ENCODE data around the gene CDCA7L. TPM values are rescaled to one million over a fixed set of nuclear protein-coding genes. Genes with fewer than 3 reads are reported as not detected.

The CDCA7L gene, protein sequence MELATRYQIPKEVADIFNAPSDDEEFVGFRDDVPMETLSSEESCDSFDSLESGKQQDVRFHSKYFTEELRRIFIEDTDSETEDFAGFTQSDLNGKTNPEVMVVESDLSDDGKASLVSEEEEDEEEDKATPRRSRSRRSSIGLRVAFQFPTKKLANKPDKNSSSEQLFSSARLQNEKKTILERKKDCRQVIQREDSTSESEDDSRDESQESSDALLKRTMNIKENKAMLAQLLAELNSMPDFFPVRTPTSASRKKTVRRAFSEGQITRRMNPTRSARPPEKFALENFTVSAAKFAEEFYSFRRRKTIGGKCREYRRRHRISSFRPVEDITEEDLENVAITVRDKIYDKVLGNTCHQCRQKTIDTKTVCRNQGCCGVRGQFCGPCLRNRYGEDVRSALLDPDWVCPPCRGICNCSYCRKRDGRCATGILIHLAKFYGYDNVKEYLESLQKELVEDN
- 10 to 100 TPM; 66.4 to 67.9 TPM for total RNA-seq

DNA sequence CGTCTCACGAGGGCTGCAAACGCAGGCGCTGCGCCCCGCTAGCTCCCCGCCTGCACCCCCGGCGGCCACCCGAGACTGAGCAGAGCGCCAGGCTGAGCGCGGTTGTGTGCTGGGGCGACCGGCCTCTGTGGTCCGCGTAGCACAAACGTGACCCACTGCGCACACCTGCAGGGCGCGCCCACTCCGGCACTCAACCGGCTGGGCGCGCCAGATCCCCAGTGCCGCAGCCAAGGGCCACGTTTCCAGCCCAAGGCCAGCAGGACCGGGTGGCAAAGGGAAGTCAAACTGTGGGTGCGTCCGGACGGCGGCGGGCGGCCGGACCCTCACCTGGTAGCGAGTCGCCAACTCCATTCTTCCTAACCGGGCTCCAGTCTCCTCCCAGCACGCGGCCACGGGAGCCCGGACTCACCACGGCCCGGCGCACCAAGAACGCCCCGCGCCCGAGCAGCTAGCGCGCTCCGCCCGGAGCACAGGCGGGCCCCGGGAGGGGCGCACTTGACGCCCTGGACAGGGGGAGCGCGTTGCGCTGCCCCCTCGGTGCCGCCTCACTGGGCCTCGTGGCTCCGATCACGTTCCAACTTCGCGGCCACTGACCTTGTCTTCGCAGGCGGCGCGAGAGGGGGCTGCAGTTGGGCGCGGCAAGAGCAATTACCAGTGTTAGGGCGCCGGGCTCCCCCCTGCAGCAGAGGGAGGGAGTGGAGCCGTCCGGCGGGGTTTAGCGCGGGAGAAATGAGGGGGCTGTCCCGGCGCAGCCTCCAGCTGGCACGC, at the start of gene CDCA7L:
TSS of gene CDCA7L (minus strand) at position 446 of the 768 bp plus-strand sequence. CDS start at position 351, 95 bp downstream.
- Mint-ChIP-seq H3K9me3 (ENCODE audit: insufficient read depth) (no peaks in the 10 kb centered on the region), H3K4me1 (ENCODE audit: low read depth) (peaks cover 68% of the 10 kb centered on the region), H3K4me3 (peak within 1 kb of the TSS; percentile 92), H3K27ac (peak within 1 kb of the TSS; percentile 93), H3K27me3 (ENCODE audit: low read depth) (peaks cover 7% of the 10 kb centered on the region), H3K36me3 (ENCODE audit: low read depth) (peaks cover 23% of the 10 kb centered on the region)
- POLR2A ChIA-PET: interaction anchor here (0.6 to 1.5 kb wide), 9 partner anchors 9 to 518 kb away, joined by 3 to 7 read pairs (median 5); partner anchors contain the start of gene SP4
- peak; percentile 77 for DNase-seq
- ATAC-seq: peak; percentile 89
- CTCF ChIA-PET: interaction anchor here (1.1 to 2.3 kb wide), 6 partner anchors 20 to 518 kb away, joined by 3 to 6 read pairs (median 3); partner anchors contain the start of gene SP4

DNA sequence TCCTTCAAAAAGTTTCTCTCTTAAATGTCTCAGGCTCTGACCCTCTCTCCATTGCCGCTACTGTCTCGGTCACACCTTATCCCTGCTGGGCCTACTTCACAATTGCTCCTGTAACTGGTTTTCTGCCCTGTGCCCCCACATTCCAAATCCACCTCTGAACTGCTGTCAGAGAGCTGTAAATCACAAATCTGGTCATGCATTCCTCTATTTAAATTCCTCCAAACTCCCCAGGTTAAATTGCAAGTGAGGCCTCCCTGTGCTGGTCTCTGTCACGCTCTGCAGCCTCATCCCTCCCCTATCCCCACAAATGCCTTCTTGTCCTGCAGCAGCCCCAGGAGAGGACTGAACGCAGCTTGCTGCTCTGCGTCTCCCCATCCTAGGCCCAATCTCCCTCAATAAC, 40.4 kb upstream of the CDCA7L start:
- POLR2A ChIA-PET: no interaction called here
- no peak for DNase-seq
- Mint-ChIP-seq H3K4me1 (ENCODE audit: low read depth) (no peaks in the 10 kb centered on the region), H3K27ac (no peak overlapping the region), H3K9me3 (ENCODE audit: insufficient read depth) (no peaks in the 10 kb centered on the region), H3K27me3 (ENCODE audit: low read depth) (peaks cover 2% of the 10 kb centered on the region), H3K36me3 (ENCODE audit: low read depth) (no peaks in the 10 kb centered on the region), H3K4me3 (no peak overlapping the region)
- CTCF ChIA-PET: no interaction called here
- no peak for ATAC-seq

DNA sequence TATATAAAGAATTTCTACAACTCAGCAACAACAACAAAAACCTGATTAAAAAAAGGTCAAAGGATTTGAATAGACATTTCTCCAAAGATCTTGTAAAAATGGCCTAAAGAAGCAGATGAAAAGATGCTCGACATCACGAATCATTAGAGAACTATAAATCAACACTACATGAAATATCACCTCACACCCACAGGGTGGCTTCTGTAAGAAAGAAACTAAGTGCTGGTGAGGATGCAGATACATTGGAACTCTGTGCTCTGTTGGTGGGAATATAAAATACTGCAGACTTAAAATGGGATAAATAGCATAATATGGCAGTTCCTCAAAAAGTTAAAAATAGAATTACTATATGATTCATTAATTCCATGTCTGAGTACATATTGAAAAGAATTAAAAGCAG, 38.3 kb upstream of the CDCA7L start:
- DNase-seq (no peak), ATAC-seq (no peak)
- Mint-ChIP-seq H3K27me3 (ENCODE audit: low read depth) (no peaks in the 10 kb centered on the region), H3K4me1 (ENCODE audit: low read depth) (no peaks in the 10 kb centered on the region), H3K36me3 (ENCODE audit: low read depth) (no peaks in the 10 kb centered on the region), H3K27ac (no peak overlapping the region), H3K9me3 (ENCODE audit: insufficient read depth) (no peaks in the 10 kb centered on the region), H3K4me3 (no peak overlapping the region)
- POLR2A ChIA-PET: no interaction called here
- CTCF ChIA-PET: no interaction called here

DNA sequence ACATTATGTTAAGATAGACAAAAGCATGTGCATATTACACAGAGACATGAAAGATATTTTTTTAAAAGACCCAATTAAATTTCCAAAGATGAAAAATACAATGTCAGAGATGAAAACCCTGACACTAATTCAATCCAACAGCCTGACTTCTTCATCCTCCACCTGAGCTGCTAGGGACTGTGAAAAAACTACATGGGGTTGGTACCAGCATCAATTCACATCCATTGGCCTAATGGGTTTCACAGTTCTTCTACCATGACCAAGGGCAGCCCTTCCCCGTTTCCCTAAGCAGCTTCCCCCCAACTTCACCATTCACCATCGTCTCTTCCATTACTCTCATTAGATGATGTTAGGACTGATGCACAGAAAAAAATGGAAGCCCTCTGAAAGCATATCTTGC, 37.4 kb upstream of the CDCA7L start:
- no peak overlapping the region for H3K4me3 Mint-ChIP-seq
- no peaks in the 10 kb centered on the region for H3K27me3 Mint-ChIP-seq (ENCODE audit: low read depth)
- no peaks in the 10 kb centered on the region for H3K9me3 Mint-ChIP-seq (ENCODE audit: insufficient read depth)
- H3K27ac Mint-ChIP-seq: no peak overlapping the region
- H3K36me3 Mint-ChIP-seq (ENCODE audit: low read depth): no peaks in the 10 kb centered on the region
- ATAC-seq (no peak), DNase-seq (no peak)
- no peaks in the 10 kb centered on the region for H3K4me1 Mint-ChIP-seq (ENCODE audit: low read depth)
- ChIA-PET CTCF (no interaction called here), POLR2A (no interaction called here)

DNA sequence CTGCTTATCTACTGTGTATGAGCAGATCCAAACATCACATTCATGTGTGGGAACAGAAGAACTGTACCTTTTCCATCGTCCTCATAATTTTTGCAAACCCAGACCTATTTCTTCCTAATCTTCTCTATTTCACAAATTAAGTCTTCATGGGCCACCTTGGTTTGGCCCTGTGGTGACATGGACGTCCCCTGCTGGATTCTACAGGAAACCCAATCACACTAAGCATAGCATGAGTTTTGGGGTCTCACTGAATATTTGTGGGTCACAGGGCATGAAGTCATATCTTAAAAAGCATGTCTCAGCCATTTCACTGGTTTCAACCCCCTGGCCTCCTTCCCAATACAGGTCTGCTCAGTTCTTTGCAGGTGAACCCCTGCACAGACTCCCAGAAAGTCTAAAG, 35.8 kb upstream of the CDCA7L start:
- Mint-ChIP-seq H3K27ac (no peak overlapping the region), H3K4me3 (no peak overlapping the region), H3K27me3 (ENCODE audit: low read depth) (no peaks in the 10 kb centered on the region), H3K4me1 (ENCODE audit: low read depth) (no peaks in the 10 kb centered on the region), H3K36me3 (ENCODE audit: low read depth) (no peaks in the 10 kb centered on the region), H3K9me3 (ENCODE audit: insufficient read depth) (no peaks in the 10 kb centered on the region)
- ChIA-PET CTCF (no interaction called here), POLR2A (no interaction called here)
- DNase-seq (no peak), ATAC-seq (no peak)

DNA sequence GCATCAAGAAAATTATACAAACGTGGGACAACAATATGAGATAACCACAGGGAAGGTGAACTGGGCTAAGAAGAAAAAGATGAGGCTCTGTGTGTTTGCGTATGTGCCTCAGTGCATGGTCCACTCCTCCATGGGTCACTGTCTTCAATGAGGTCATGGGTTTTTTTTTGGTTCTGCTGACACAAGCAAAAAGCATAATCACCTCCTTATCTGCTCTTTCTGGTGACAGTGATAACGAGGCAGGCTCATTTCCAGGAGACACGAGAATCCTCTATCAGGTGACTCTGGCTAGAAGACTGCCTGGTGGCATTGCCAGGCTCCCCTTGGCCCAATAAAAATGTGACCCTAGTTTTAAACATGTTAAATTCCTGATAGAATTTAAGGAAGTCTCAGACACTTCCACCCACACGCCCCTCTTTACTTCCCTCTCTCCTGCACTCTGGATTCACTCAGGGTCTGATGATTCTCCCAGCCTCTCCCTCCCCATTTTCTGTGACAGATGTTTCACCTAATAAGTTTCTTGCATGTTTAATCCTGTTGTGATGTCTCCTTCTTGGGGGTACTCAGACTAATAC, 35.3 kb upstream of the CDCA7L start:
- Mint-ChIP-seq H3K27ac (no peak overlapping the region), H3K4me1 (ENCODE audit: low read depth) (no peaks in the 10 kb centered on the region), H3K36me3 (ENCODE audit: low read depth) (no peaks in the 10 kb centered on the region), H3K4me3 (no peak overlapping the region), H3K9me3 (ENCODE audit: insufficient read depth) (no peaks in the 10 kb centered on the region), H3K27me3 (ENCODE audit: low read depth) (no peaks in the 10 kb centered on the region)
- ChIA-PET CTCF (no interaction called here), POLR2A (no interaction called here)
- no peak for ATAC-seq
- DNase-seq: no peak

DNA sequence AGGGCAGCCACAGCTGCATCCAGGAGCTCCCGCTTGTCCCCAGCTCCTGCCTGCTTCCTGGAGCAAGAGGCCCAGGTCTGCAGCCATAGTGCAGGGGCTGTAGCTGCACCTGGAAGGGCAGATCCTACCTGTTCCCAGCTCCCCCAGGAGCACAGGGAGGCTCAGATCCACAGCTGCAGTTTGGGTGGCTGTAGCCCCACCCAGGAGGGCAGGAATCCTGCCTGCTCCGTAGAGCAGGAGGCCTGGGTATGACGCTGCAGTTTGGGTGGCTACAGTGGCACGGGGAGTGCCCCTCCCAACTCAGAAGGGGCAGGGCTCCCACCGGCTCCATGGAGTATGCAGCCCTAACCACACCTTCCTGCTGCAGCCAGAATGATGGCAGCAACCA, 26.7 kb upstream of the CDCA7L start:
- DNase-seq (no peak), ATAC-seq (no peak)
- H3K4me1 Mint-ChIP-seq (ENCODE audit: low read depth): peaks cover 7% of the 10 kb centered on the region
- H3K4me3 Mint-ChIP-seq: no peak overlapping the region
- no peaks in the 10 kb centered on the region for H3K36me3 Mint-ChIP-seq (ENCODE audit: low read depth)
- peaks cover 7% of the 10 kb centered on the region for H3K27me3 Mint-ChIP-seq (ENCODE audit: low read depth)
- H3K27ac Mint-ChIP-seq: no peak overlapping the region
- ChIA-PET CTCF (no interaction called here), POLR2A (no interaction called here)
- no peaks in the 10 kb centered on the region for H3K9me3 Mint-ChIP-seq (ENCODE audit: insufficient read depth)

DNA sequence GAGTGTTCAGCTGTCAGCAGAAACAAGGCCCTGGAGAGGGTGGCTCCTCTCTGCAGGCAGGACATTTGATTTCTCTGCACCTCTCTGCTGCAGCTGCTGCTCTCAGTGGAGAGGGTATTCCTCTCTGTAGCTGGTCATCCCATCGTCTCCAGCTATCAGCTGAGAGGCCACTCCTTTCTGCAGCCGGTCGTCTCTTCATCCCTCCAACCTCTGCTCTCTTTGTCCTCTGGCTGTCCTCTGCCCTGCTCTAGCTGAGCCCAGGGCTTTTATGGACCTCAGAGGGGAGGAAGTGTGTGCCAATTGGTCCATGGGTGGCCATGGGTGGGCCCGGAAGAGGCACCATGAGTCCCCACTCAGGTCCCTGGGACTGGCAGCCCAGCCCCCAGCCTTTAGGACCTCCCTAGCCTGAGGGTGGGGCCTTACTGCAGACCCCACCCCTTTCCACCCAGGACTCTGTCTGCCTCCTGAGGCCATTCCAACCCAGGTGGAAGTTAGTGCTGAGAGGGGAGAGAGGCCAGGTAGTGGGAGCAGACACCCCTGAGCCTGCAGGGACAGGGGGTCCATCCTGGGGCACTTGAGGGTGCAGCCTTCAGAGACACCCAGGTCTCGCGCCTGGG, 26.2 kb upstream of the CDCA7L start:
- H3K36me3 Mint-ChIP-seq (ENCODE audit: low read depth): no peaks in the 10 kb centered on the region
- DNase-seq (no peak), ATAC-seq (no peak)
- H3K4me3 Mint-ChIP-seq: no peak overlapping the region
- H3K27ac Mint-ChIP-seq: no peak overlapping the region
- H3K4me1 Mint-ChIP-seq (ENCODE audit: low read depth): peaks cover 10% of the 10 kb centered on the region
- CTCF ChIA-PET: no interaction called here
- POLR2A ChIA-PET: no interaction called here
- peaks cover 7% of the 10 kb centered on the region for H3K27me3 Mint-ChIP-seq (ENCODE audit: low read depth)
- H3K9me3 Mint-ChIP-seq (ENCODE audit: insufficient read depth): no peaks in the 10 kb centered on the region

DNA sequence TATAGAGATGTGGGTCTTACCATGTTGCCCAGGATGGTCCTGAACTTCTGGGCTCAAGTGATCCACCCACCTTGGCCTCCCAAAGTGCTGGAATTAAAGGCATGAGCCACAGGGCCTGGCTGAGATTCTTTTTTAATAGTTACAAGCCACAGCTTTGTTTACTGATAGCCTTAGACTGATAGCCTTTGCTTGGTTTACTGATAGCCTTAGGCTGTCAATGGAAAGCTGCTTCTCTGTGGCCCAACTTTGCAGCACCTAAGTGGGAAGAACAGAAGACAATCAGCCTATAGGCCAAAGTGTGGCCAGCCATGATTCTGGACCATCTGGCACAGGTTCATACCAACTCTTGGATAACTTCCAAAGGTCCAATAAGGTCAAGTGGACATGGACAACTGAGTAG, 24.1 kb upstream of the CDCA7L start:
- Mint-ChIP-seq H3K4me3 (no peak overlapping the region), H3K27me3 (ENCODE audit: low read depth) (peaks cover 7% of the 10 kb centered on the region), H3K9me3 (ENCODE audit: insufficient read depth) (no peaks in the 10 kb centered on the region), H3K27ac (no peak overlapping the region), H3K4me1 (ENCODE audit: low read depth) (peaks cover 10% of the 10 kb centered on the region), H3K36me3 (ENCODE audit: low read depth) (no peaks in the 10 kb centered on the region)
- ChIA-PET CTCF (no interaction called here), POLR2A (no interaction called here)
- ATAC-seq (no peak), DNase-seq (no peak)

DNA sequence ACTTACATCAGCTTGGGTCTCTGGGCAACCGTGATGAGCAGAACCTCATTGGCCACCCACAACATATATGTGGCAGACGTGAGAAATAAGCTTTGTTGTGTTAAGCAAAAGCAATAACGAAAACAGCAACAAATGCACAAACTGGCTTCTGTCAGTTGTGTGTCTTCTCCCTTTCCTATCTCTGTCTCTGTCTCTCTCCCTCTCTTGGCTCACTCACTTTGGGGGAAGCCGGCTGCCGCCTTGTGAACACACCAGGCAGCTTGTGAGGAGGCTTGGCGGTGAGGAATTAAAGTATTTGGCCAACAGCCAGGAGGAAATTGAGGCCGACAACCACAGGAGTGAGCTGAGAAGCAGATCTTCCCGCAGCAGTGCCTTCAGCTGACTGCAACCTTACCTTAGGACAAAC, 21.9 kb upstream of the CDCA7L start:
- POLR2A ChIA-PET: interaction anchor here (1.5 kb wide), 1 partner anchor 22 kb away, joined by 5 read pairs; the partner anchor contains the start of gene CDCA7L
- DNase-seq: peak; percentile 49
- Mint-ChIP-seq H3K27ac (no peak overlapping the region), H3K36me3 (ENCODE audit: low read depth) (no peaks in the 10 kb centered on the region), H3K9me3 (ENCODE audit: insufficient read depth) (no peaks in the 10 kb centered on the region), H3K27me3 (ENCODE audit: low read depth) (peaks cover 1% of the 10 kb centered on the region), H3K4me3 (no peak overlapping the region), H3K4me1 (ENCODE audit: low read depth) (peaks cover 10% of the 10 kb centered on the region)
- CTCF ChIA-PET: interaction anchor here (0.6 to 1.4 kb wide), 2 partner anchors 25 to 110 kb away, joined by 3 read pairs; no protein-coding TSS in a partner anchor
- peak; percentile 61 for ATAC-seq

DNA sequence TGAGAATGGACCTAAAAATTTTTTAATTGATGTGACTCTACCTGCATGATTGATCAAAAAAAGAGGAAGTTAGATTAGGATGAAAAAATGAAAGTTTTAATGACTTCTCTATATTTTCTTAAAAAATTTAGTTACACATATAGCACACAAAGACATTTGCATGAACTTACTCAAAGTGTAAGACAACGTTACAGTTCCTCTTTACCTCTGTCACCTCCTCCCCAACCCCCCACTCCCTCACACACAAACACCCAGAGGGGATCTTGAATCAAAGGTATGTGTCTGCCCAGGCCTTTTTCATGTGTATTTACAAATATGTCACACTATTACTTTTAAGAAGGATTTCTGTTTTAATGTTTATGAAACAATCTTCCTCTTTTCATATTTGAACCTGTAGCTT, 20.6 kb upstream of the CDCA7L start:
- DNase-seq: no peak
- Mint-ChIP-seq H3K27me3 (ENCODE audit: low read depth) (peaks cover 2% of the 10 kb centered on the region), H3K9me3 (ENCODE audit: insufficient read depth) (no peaks in the 10 kb centered on the region), H3K36me3 (ENCODE audit: low read depth) (no peaks in the 10 kb centered on the region), H3K4me3 (no peak overlapping the region), H3K27ac (no peak overlapping the region), H3K4me1 (ENCODE audit: low read depth) (peaks cover 10% of the 10 kb centered on the region)
- ChIA-PET CTCF (no interaction called here), POLR2A (no interaction called here)
- no peak for ATAC-seq

DNA sequence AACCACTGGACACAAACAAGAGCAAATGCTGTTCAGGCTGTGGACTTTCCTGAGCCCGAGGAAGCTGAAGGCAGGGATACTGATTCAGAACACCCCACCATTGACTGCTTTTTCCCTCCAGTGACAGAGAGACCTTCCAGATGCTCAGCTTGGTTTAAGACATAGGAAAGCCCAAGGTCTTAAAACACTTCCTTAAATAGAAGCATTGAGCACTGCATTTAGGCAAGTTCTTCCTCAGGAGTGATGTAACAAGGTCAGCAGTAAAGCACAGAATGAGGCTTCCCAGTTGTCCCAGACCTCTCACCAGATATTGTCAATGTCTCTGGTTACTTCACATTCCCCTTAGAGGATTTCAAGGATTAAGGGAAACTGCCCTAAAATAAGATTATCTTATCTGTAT, 19.6 kb upstream of the CDCA7L start:
- Mint-ChIP-seq H3K4me3 (no peak overlapping the region), H3K27me3 (ENCODE audit: low read depth) (peaks cover 2% of the 10 kb centered on the region), H3K9me3 (ENCODE audit: insufficient read depth) (no peaks in the 10 kb centered on the region), H3K36me3 (ENCODE audit: low read depth) (no peaks in the 10 kb centered on the region), H3K4me1 (ENCODE audit: low read depth) (peaks cover 10% of the 10 kb centered on the region), H3K27ac (no peak overlapping the region)
- ATAC-seq: no peak
- POLR2A ChIA-PET: no interaction called here
- DNase-seq: no peak
- CTCF ChIA-PET: no interaction called here
